Tibial artery (tissue), 4 donors: ENCODE measurements around the gene TRPV6.

Experiments used
- DNase-seq, 2 donors: peaks; one replicate each; pipeline ENCODE4 v3.0.0-alpha.2; 2019
- H3K27ac ChIP-seq, 2 donors: fragments of 200-600 bp; sonication (generic) in 1 of 2; 1 replicate in 1 of 2; 2 replicates in 1 of 2; pipeline ENCODE4 v1.5.1; 2018 to 2019; ENCODE audit warnings: mild to moderate bottlenecking in 1 of 2
- H3K27me3 ChIP-seq, 2 donors: fragments of 200-600 bp; sonication (generic) in 1 of 2; one replicate each; pipeline versions ENCODE4 v1.5.1 to v1.6.0; 2016 to 2019
- H3K36me3 ChIP-seq, 3 donors: fragments of 200-600 bp; sonication (generic) in 2 of 3; one replicate each; pipeline ENCODE4 v1.5.1; 2016 to 2019; ENCODE audit warnings: mild to moderate bottlenecking in 2 of 3
- H3K4me1 ChIP-seq, 4 donors: fragments of 200-600 bp; sonication (generic) in 2 of 4; 1 replicate in 3 of 4; 2 replicates in 1 of 4; pipeline ENCODE4 v1.5.1; 2016 to 2019
- H3K4me3 ChIP-seq, 2 donors: fragments of 200-600 bp; sonication (generic) in 1 of 2; 1 replicate in 1 of 2; 2 replicates in 1 of 2; pipeline ENCODE4 v1.5.1; 2018 to 2019; ENCODE audit warnings: mild to moderate bottlenecking in 2 of 2
- H3K9me3 ChIP-seq, 3 donors: fragments of 200-600 bp; sonication (generic) in 1 of 3; one replicate each; pipeline ENCODE4 v1.5.1; 2016 to 2019
- intact Hi-C: fragments of 100-400 bp; cut with DNase I; formaldehyde crosslinking; loops from one replicate; pipeline ENCODE4 v1.15.0; 2023; ENCODE audit warnings: low total_unique reads
- TF ChIP-seq, protein P1 (sequence below), 2 experiments: fragments of 200-600 bp in 1 of 2; fragments of 450-650 bp in 1 of 2; IDR thresholded peaks; one replicate each; pipeline ENCODE4 v1.5.1; 2017 to 2019; ENCODE audit warnings: antibody characterized with exemption in 2 of 2, mild to moderate bottlenecking in 1 of 2, moderate library complexity in 1 of 2

The TRPV6 gene

DNA sequence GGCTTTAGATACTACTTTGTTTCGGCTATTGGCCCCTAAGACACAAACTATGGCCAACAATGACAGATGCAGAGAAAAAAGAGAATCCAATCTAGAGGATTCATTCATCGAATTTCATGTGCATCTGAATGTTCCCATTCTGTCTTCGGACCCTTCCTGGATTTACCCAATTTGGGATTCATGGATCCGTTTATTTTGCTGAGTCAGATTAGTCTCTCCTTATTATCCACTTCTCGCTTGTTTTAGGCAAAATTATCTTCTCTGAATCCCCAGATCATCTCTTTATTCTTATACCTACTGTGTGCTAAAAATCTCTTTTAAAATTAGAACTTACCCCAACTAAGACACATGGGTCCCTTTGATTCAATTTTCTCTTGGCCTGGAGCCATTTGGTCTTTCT is 6.5 kb downstream of the TRPV6 start:
- TF ChIP-seq, protein P1, sequence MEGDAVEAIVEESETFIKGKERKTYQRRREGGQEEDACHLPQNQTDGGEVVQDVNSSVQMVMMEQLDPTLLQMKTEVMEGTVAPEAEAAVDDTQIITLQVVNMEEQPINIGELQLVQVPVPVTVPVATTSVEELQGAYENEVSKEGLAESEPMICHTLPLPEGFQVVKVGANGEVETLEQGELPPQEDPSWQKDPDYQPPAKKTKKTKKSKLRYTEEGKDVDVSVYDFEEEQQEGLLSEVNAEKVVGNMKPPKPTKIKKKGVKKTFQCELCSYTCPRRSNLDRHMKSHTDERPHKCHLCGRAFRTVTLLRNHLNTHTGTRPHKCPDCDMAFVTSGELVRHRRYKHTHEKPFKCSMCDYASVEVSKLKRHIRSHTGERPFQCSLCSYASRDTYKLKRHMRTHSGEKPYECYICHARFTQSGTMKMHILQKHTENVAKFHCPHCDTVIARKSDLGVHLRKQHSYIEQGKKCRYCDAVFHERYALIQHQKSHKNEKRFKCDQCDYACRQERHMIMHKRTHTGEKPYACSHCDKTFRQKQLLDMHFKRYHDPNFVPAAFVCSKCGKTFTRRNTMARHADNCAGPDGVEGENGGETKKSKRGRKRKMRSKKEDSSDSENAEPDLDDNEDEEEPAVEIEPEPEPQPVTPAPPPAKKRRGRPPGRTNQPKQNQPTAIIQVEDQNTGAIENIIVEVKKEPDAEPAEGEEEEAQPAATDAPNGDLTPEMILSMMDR (IDR thresholded peaks at IDR 0.05) = no peak
- Histone ChIP-seq H3K36me3 (peaks cover 0 to 7% (median 0%) of the 10 kb centered on the region in 3 donors), H3K27me3 (peaks cover 0 to 36% of the 10 kb centered on the region in 2 donors), H3K4me1 (no peaks in the 10 kb centered on the region), H3K27ac (no peak overlapping the region), H3K9me3 (no peaks in the 10 kb centered on the region), H3K4me3 (no peak overlapping the region)
- no peak for DNase-seq
- intact Hi-C loops = no loop called here

DNA sequence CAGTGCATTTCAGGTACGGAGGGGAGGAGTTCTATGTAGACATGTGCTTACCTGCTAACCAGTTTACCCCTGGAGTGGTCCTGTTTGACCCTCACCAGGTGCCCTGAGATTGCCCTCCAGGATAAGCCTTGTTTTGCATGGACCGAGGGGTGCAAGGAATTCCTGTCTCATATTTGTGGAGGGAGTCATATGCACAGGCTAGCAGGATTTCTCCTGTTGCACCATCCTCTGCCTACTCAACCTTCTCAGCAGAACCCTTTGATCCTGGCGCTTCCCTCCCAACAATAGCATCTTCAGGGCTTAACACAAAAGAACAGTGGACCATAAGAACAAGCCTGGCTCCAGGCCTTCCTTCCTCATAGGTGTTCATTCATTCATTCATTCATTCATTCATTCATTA is 7.2 kb downstream of the TRPV6 start:
- Histone ChIP-seq H3K4me1 (no peaks in the 10 kb centered on the region), H3K9me3 (no peaks in the 10 kb centered on the region), H3K27ac (no peak overlapping the region), H3K27me3 (peaks cover 0 to 29% of the 10 kb centered on the region in 2 donors), H3K36me3 (peaks cover 0 to 8% (median 0%) of the 10 kb centered on the region in 3 donors), H3K4me3 (no peak overlapping the region)
- DNase-seq = no peak
- intact Hi-C loops = no loop called here
- TF ChIP-seq, protein P1 (IDR thresholded peaks at IDR 0.05) = no peak

DNA sequence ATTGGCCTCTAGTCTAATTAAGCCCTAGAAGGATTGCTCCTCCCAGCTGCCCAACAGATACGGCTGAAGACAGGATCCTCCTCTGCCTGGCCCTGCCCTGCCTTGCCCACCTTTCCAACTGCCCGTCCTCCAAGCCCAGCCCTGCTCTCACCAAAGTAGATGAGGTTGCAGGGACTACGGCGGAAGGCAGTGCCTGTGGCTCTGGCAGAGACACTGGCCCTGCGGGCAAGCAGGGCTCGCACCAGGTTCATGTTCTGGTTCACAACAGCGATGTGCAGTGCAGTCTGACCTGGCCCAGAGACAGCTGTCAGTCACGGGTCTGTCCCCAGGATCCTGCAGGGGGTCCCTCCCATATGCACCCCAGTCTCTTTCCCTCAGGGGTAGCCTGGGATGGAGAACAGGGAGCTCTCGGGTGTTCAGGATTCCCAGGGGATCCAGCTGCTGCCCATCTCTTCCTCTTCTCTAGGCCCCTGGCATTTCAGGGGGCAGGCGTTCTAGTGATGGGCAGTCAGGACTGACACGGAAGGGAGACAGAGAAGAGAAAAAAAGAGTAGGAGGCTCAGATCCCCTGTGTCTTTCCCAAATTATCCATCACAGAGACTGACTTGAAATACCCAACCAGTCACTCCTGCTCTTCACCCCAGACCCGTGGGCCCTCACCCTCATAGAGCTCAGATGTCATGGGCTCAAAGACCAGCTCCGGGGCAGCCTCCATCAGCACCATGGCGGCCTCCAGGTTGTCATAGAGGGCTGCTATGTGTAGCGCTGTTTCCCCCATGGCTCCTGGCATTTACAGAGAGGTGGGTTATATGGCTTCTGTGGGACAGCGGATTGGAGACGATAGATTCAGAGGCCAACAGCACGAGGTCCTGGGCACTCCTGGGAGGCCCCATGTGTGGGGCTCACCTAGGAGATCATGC is 8.3 kb downstream of the TRPV6 start:
- Histone ChIP-seq H3K36me3 (peaks cover 0 to 13% (median 0%) of the 10 kb centered on the region in 3 donors), H3K9me3 (no peaks in the 10 kb centered on the region), H3K4me1 (no peaks in the 10 kb centered on the region), H3K27ac (no peak overlapping the region), H3K27me3 (peaks cover 0 to 25% of the 10 kb centered on the region in 2 donors), H3K4me3 (no peak overlapping the region)
- intact Hi-C loops = no loop called here
- DNase-seq = peak in 1 of 2 donors; percentile 45
- TF ChIP-seq, protein P1 (IDR thresholded peaks at IDR 0.05) = no peak

DNA sequence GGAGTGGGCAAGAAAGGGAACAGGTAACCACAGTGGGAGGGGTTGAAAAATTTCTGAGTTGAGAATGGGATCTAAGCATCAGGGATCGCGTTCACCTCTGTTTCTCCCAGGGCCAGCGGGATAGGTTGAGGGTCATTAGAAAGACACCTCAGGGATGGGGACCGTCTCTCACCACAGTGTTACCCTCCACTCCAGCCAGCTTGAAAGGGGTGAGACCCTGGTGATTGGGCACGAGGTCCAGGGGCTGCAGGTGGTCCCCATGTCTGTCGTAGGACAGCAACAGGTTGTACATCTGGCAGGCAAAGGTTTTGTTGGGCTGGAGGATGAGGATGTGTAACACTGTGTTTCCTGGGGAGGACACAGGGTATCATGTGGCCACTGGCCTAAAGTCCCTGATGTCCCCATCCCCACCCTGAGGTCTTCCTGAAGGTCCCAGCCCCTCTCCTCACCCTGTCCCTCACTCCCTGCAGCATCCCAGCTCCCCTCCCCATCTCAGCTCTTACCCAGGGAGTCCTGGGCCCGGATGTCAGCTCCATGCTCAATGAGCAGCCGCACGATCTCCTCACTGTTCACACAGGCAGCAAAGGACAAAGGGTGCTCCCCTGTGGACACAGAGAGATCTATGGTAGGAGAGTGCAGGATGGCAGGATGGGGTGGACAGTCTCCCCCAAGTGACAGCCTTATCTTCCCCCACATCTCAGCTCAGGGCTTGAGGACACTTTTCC is 9.1 kb downstream of the TRPV6 start:
- intact Hi-C loops = no loop called here
- no peaks in the 10 kb centered on the region for H3K9me3 ChIP-seq
- TF ChIP-seq, protein P1 (IDR thresholded peaks at IDR 0.05) = no peak
- no peaks in the 10 kb centered on the region for H3K4me1 ChIP-seq
- H3K27me3 ChIP-seq = peaks cover 0 to 25% of the 10 kb centered on the region in 2 donors
- peak; percentile 19 to 53 for DNase-seq
- H3K36me3 ChIP-seq = peaks cover 0 to 21% (median 0%) of the 10 kb centered on the region in 3 donors
- H3K27ac ChIP-seq = no peak overlapping the region
- H3K4me3 ChIP-seq = no peak overlapping the region

DNA sequence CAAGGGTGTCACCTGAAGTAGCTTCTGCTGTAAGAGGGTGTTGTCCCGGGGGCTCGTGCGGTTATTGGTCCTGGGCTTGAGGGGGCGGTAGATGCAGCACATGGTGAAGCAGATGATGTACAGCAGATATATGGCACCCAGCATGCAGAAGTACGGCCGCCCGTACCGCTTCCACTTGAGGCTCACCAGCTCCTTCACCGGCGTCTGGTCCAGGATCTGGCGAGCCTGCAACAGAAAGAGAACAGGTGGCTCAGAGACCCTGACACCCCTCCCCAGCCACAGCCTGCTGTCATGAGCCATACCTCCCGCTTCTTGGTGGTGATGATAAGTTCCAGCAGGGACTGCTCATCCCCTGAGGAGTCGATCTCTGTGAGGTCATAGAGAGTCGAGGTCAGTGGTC is 10.1 kb downstream of the TRPV6 start:
- Histone ChIP-seq H3K27me3 (peaks cover 0 to 19% of the 10 kb centered on the region in 2 donors), H3K27ac (no peak overlapping the region), H3K4me3 (no peak overlapping the region), H3K9me3 (no peaks in the 10 kb centered on the region), H3K4me1 (no peaks in the 10 kb centered on the region), H3K36me3 (peaks cover 0 to 31% (median 6%) of the 10 kb centered on the region in 3 donors)
- TF ChIP-seq, protein P1 (IDR thresholded peaks at IDR 0.05) = no peak
- intact Hi-C loops = no loop called here
- peak in 1 of 2 donors; percentile 17 for DNase-seq
